PC-9 (cell line): ENCODE data around the gene GBGT1.
"Not testable (repeated sequence)": the region's sequence is repeated elsewhere in the genome, so short reads cannot be mapped to it uniquely, and the experiment has no call there.

ENCODE experiments used
- EZH2 ChIP-seq: fragments of 200-600 bp; sonication (generic); IDR thresholded peaks from 2 replicates; pipeline ENCODE4 v1.8.0; 2017; ENCODE audit warnings: antibody characterized with exemption, low read depth
- TF ChIP-seq, protein P1 (sequence below): fragments of 200-600 bp; sonication (generic); conservative IDR thresholded peaks from 2 replicates; pipeline ENCODE4 v1.6.1; 2017; ENCODE audit warnings: mixed run types, antibody characterized with exemption, mild to moderate bottlenecking, moderate library complexity

GRCh38 chr9:133209327-133210201, 45.9 kb upstream of the GBGT1 start:
- TF ChIP-seq, protein P1, sequence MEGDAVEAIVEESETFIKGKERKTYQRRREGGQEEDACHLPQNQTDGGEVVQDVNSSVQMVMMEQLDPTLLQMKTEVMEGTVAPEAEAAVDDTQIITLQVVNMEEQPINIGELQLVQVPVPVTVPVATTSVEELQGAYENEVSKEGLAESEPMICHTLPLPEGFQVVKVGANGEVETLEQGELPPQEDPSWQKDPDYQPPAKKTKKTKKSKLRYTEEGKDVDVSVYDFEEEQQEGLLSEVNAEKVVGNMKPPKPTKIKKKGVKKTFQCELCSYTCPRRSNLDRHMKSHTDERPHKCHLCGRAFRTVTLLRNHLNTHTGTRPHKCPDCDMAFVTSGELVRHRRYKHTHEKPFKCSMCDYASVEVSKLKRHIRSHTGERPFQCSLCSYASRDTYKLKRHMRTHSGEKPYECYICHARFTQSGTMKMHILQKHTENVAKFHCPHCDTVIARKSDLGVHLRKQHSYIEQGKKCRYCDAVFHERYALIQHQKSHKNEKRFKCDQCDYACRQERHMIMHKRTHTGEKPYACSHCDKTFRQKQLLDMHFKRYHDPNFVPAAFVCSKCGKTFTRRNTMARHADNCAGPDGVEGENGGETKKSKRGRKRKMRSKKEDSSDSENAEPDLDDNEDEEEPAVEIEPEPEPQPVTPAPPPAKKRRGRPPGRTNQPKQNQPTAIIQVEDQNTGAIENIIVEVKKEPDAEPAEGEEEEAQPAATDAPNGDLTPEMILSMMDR = not testable (repeated sequence)
- not testable (repeated sequence) for TF ChIP-seq EZH2
